Common myeloid progenitor, CD34-positive (primary cell): ENCODE measurements around the gene SH3PXD2B.

Source experiments
- CTCF ChIA-PET: fragments of 350-600 bp; sonication (Branson Sonifier 250); formaldehyde crosslinking; loops from one replicate; lab custom pipeline; 2021; ENCODE audit warnings: antibody characterized with exemption; lab: Charles Lee
- POLR2A ChIA-PET: fragments of 350-600 bp; sonication (Branson Sonifier 250); formaldehyde crosslinking; loops from one replicate; lab custom pipeline; 2021; ENCODE audit warnings: antibody characterized with exemption; lab: Charles Lee
- DNase-seq, 3 donors: peaks; one replicate each; pipeline versions ENCODE4 v3.0.0 to v3.0.0-alpha.2; 2013
- H3K27ac ChIP-seq, 2 experiments: 1 replicate in 1 of 2; 2 replicates in 1 of 2; pipeline ENCODE4 v1.7.0; 2013; ENCODE audit warnings: inconsistent platforms in 2 of 2, low read length in 2 of 2, mild to moderate bottlenecking in 2 of 2, low read depth in 1 of 2, moderate library complexity in 1 of 2; ENCODE audit not compliant: severe bottlenecking in 2 of 2, insufficient read depth in 1 of 2, poor library complexity in 1 of 2
- H3K27me3 ChIP-seq, 5 experiments: replicated peaks in 2 of 5; 1 replicate in 3 of 5; 2 replicates in 2 of 5; pipeline versions ENCODE4 v1.6.1 to v1.7.0; 2013; ENCODE audit warnings: low read length in 4 of 5, mild to moderate bottlenecking in 2 of 5, moderate library complexity in 2 of 5, inconsistent platforms in 1 of 5; ENCODE audit not compliant: insufficient read depth in 5 of 5, control insufficient read depth in 4 of 5
- H3K36me3 ChIP-seq, 4 experiments: 1 replicate in 2 of 4; 2 replicates in 2 of 4; pipeline versions ENCODE4 v1.6.1 to v1.7.0; 2013; ENCODE audit warnings: low read length in 3 of 4, control low read depth in 1 of 4, mild to moderate bottlenecking in 1 of 4; ENCODE audit not compliant: control insufficient read depth in 4 of 4, insufficient read depth in 4 of 4
- H3K4me1 ChIP-seq, 4 experiments: 1 replicate in 3 of 4; 2 replicates in 1 of 4; pipeline versions ENCODE4 v1.6.1 to v1.7.1; 2013; ENCODE audit warnings: low read length in 3 of 4, mild to moderate bottlenecking in 3 of 4, control low read depth in 1 of 4, inconsistent platforms in 1 of 4, moderate library complexity in 1 of 4; ENCODE audit not compliant: control insufficient read depth in 4 of 4, insufficient read depth in 4 of 4; ENCODE audit errors: control extremely low read depth in 1 of 4
- H3K4me3 ChIP-seq, 7 experiments: 1 replicate in 4 of 7; 2 replicates in 3 of 7; pipeline versions ENCODE4 v1.5.1 to v1.7.0; 2013; ENCODE audit warnings: mild to moderate bottlenecking in 7 of 7, low read length in 6 of 7, moderate library complexity in 6 of 7, inconsistent platforms in 2 of 7, low read depth in 2 of 7, control low read depth in 1 of 7; ENCODE audit not compliant: insufficient read depth in 4 of 7, control insufficient read depth in 1 of 7; ENCODE audit errors: extremely low read depth in 1 of 7
- H3K9me3 ChIP-seq, 5 experiments: 1 replicate in 4 of 5; 2 replicates in 1 of 5; pipeline versions ENCODE4 v1.6.1 to v1.7.1; 2013; ENCODE audit warnings: low read length in 4 of 5, mild to moderate bottlenecking in 2 of 5, inconsistent platforms in 1 of 5, low read depth in 1 of 5, moderate library complexity in 1 of 5; ENCODE audit not compliant: control insufficient read depth in 4 of 5, insufficient read depth in 2 of 5; ENCODE audit errors: control extremely low read depth in 1 of 5
- WGBS: methylation state at CpG from one replicate; pipeline ENCODE4 v1.1.5; 2013; ENCODE audit not compliant: insufficient coverage; 5-methylcytosine and 5-hydroxymethylcytosine counted together

SH3PXD2B gene

DNA sequence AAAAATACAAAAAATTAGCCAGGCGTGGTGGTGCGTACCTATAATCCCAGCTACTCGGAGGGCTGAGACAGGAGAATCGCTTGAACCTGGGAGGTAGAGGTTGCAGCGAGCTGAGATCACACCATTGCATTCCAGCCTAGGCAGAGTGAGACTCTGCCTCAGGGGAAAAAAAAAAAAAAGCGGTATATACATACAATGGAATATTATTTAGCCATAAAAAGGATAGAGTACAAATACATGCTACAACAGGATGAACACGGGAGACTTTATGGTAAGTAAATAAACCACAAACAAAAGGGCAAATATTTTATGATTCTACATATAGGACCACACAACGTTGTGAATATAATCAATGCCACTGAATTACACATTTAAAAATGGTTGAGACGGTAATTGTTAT lies 176.0 kb downstream of the SH3PXD2B start:
- no peaks in the 10 kb centered on the region for H3K27me3 ChIP-seq
- peaks cover 0 to 3% (median under 1%) of the 10 kb centered on the region in 4 experiments for H3K36me3 ChIP-seq
- peaks cover 7 to 20% (median 15%) of the 10 kb centered on the region in 4 experiments for H3K4me1 ChIP-seq
- no peak overlapping the region for H3K4me3 ChIP-seq
- DNase-seq, result no peak
- 100% methylated on average over 2 of the region's 9 CpGs for WGBS
- POLR2A ChIA-PET, result no interaction called here
- CTCF ChIA-PET, result no interaction called here
- H3K9me3 ChIP-seq, result no peaks in the 10 kb centered on the region
- H3K27ac ChIP-seq, result no peak overlapping the region

DNA sequence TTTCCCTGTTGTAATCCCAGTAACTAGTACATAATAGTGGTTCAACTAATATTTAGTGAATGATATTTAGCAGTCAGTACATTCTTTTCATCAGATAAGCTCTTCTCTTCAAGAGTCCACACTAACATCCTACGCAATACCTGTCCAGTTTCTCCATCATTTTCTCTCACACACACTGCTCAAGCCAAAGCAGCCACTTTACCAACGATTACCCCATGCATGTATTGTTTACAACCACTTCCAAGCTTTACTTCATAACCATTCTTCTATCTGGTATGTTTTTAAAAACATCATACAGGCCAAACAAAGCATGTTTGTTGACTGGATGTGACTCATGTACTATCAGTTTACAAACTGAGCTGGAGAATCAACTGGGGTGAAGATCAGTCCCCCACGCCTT lies 178.1 kb downstream of the SH3PXD2B start:
- CTCF ChIA-PET, result interaction anchor here (1.4 kb wide), 1 partner anchor 13 kb away, joined by 3 read pairs; no protein-coding TSS in a partner anchor
- POLR2A ChIA-PET, result no interaction called here

More for the DNA sequence above, 178.1 kb downstream of the SH3PXD2B start:
- Histone ChIP-seq H3K9me3 (no peaks in the 10 kb centered on the region), H3K27ac (no peak overlapping the region), H3K27me3 (no peaks in the 10 kb centered on the region), H3K36me3 (peaks cover 0 to 3% (median under 1%) of the 10 kb centered on the region in 4 experiments), H3K4me3 (no peak overlapping the region), H3K4me1 (peaks cover 0 to 2% (median under 1%) of the 10 kb centered on the region in 4 experiments)
- 94% methylated on average over 3 of the region's 3 CpGs for WGBS
- no peak for DNase-seq
